DMS53 treated with DMSO at 0.1 percent for 48 hours (cell line): ENCODE results near the gene BHLHA9.
"Not testable (repeated sequence)": the region's sequence is repeated elsewhere in the genome, so short reads cannot be mapped to it uniquely, and the experiment has no call there.

ENCODE experiments used
- DNase-seq: peaks from one replicate; lab custom pipeline; 2025; ENCODE audit not compliant: unreplicated experiment; lab: John Stamatoyannopoulos, UW

BHLHA9 gene

DNA sequence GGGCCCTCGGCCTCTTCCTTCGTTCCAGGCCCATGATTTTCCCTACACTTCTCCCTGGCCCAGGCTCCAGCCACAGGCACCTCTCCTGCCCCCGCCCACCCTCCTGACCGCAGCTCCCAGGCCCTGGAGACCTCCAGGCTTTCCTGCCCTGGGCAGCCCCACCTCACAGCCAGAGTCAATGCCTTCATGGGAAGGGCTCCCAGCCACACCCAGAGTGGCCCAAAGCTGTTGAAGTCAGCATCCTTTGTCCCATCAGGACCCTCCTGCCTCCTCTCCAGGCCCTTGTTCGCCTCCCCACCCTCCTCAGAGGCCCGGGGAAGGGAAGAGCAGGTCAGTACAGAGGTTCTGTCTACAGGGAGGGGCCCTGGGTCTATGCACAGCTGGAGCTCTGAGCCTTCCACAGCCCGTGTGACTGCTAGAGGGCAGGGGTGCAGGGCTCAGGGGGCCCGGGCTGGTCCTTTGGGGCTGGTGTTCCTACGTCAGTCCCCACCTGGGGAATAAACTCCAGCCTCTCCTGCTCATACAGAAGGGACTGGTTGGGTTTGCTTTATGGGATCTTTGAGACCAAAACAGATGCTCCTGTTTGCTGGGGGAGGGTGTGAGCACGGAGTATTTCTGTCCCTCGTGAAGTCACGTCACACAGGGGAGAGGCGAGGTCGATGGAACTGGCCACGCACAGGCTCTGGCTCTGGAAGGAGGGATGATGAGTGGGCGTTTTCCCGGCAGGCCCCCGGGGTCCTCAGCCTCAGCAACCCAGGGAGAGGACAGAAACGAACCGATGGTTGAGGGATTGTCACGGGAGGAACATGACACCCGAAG, 29.5 kb downstream of the BHLHA9 start:
- DNase-seq = no peak

DNA sequence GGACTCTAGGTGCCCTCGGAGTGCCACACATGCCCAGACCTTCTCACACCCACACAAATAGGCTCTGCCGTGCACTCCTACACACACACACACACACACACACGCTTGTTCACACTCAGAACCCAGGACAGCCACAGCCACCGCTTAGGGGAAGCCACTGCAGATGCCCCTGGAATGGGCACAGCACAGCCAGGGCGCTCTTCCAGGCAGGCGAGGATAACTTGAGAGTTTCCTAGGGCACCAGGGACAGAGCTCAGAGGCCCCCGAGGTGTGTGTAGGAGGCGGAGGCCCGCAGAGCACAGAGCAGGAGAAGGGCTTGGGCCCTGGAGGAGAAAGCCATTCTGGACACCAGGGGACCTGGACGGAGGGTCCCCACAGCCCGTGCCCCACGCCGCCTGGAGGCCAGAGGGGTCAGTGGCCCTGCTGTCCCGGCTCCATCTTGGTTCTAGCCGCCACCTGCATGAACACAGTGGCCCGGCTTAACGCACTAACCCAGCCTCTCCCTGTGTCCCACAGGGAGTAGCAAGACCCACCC, 30.2 kb downstream of the BHLHA9 start:
- no peak for DNase-seq

GRCh38 chr17:1301546-1301945, 31.3 kb downstream of the BHLHA9 start:
- no peak for DNase-seq

GRCh38 chr17:1302761-1303160, 32.5 kb downstream of the BHLHA9 start:
- no peak for DNase-seq

- DNase-seq = no peak
Measured at GRCh38 chr17:1304522-1304921, 34.3 kb downstream of the BHLHA9 start.

GRCh38 chr17:1304962-1305563, 34.8 kb downstream of the BHLHA9 start:
- no peak for DNase-seq

DNA sequence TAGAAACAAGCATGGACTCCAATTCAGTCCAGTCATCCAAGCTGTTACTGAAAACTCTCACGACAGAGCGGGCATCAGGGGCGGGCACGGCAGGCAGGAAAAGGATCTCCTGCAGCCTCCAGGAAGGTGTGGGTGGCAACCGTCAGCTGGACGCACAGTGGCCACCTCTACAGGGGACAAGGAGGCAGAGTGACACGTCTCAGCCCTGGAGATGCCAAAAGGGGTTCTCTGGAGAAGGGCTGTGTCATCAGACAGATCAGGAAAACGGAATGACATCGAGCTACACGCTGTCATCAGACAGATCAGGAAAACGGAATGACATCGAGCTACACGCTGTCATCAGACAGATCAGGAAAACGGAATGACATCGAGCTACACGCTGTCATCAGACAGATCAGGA, 37.6 kb downstream of the BHLHA9 start:
- DNase-seq = not testable (repeated sequence)

DNA sequence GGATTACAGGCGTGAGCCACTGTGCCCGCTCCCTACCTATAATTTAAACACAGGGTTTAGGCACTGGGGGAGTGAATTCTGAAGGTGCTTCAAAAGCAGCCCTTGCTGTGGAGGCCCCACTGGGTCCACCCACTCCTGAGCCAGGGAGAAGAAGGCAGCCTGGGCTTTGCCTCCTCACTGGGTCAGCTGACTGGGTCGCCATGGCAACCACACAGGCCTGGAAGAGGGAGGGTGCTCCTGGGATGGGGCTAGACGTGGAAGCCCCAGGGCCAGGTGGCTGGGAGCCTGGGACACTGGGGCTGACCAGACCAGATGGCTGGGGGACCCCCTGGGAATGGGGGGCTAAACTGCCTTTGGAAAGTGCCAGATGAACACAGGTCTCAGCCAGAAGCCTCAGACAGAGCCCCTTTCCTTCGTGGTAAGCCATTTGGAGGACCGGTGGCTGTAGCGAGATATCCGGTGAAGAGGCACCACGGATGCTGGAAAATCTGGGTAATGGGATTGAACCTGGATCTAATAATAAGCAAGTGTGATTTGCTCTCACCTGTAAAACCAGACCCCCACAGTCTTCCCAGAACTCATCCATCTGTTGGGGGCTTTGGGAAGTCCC, 42.1 kb downstream of the BHLHA9 start:
- DNase-seq = no peak

GRCh38 chr17:1313270-1314005, 43.2 kb downstream of the BHLHA9 start:
- DNase-seq = no peak

DNA sequence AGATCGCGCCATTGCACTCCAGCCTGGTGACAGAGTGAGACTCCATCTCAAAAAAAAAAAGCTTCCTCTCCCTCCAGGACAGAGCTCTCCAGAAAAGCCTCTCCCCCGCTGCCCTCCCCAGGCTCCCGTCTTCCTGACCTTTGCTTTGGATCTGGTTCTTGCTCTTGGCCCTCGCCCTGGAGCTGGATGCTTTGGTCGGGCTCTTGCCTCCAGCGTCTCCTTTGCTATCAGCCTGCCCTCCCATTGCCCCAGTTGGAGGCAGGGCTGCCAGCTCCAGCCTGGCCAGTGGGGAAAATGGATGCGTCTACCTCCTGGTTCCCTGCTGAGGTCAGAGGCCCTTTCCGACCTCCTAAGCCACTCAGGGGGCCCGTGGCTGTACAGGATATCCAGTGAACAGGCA, 45.2 kb downstream of the BHLHA9 start:
- DNase-seq = no peak

DNA sequence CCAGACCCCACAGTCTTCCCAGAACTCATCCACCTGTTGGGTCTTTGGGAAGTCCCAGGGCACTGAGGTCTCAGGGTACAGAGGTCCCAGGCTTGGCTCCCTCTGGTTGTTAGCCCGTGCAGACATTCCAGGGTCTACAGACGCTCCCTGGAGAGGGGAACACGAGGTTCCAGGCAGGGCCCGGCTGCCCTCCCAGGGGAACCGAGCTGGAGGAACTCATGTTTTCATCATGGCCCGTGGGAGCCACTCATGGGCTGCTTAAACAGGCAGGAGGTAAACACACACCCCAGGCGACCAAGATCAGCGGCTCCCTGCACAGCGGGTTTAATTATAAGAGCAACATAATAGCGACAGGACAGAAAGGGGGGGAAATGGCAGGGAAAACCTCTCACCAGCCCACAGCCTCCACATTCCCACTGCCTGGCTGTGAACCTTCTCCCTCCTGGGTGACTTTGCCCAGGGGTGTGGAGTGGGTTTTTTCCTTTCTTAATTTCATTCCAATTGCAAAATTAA, 45.7 kb downstream of the BHLHA9 start:
- DNase-seq = no peak
